Activated CD8-positive, alpha-beta memory T cell treated with anti-CD3 and anti-CD28 coated beads for 36 hours (primary cell): ENCODE data around the gene DLD. TPM values are rescaled to one million over a fixed set of nuclear protein-coding genes. Genes with fewer than 3 reads are reported as not detected.
"Not testable (repeated sequence)": the region's sequence is repeated elsewhere in the genome, so short reads cannot be mapped to it uniquely, and the experiment has no call there.

Source experiments
- CTCF ChIA-PET: fragments of 350-600 bp; sonication (Branson Sonifier 250); formaldehyde crosslinking; loops from one replicate; lab custom pipeline; 2021; ENCODE audit warnings: antibody characterized with exemption; lab: Charles Lee
- POLR2A ChIA-PET: fragments of 350-600 bp; sonication (Branson Sonifier 250); formaldehyde crosslinking; loops from one replicate; lab custom pipeline; 2021; ENCODE audit warnings: antibody characterized with exemption; lab: Charles Lee
- total RNA-seq, 2 experiments: library from RNA; stranded (reverse); gene quantifications; one replicate each; pipeline ENCODE4 v1.2.3, GENCODE V29; 2021

The DLD gene
- total RNA-seq, 2 experiments from 2014 or later: 112 to 114 TPM

GRCh38 chr7:107956950-107957349 is 66.0 kb downstream of the DLD start:
- POLR2A ChIA-PET: not testable (repeated sequence)

DNA sequence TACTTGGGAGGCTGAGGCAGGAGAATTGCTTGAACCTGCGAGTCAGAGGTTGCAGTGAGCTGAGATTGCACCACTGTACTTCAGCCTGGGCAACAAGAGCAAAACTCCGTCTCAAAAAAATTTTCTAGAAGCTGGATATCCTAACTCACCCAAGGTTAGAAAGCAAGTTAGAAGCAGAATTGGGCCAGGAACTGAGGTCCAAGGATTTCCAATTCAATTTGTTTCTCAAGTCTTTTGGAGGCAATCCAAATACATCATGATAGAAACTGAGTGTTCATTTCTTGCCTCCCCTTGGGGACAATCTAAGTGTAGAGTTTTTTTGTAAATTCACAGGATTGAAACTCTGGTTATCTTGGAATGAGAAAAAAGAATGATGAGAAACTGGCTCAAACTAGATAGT is 66.5 kb downstream of the DLD start:
- POLR2A ChIA-PET: no interaction called here
- CTCF ChIA-PET: no interaction called here

More at GRCh38 chr7:107956950-107957349, 66.0 kb downstream of the DLD start:
- CTCF ChIA-PET: not testable (repeated sequence)

DNA sequence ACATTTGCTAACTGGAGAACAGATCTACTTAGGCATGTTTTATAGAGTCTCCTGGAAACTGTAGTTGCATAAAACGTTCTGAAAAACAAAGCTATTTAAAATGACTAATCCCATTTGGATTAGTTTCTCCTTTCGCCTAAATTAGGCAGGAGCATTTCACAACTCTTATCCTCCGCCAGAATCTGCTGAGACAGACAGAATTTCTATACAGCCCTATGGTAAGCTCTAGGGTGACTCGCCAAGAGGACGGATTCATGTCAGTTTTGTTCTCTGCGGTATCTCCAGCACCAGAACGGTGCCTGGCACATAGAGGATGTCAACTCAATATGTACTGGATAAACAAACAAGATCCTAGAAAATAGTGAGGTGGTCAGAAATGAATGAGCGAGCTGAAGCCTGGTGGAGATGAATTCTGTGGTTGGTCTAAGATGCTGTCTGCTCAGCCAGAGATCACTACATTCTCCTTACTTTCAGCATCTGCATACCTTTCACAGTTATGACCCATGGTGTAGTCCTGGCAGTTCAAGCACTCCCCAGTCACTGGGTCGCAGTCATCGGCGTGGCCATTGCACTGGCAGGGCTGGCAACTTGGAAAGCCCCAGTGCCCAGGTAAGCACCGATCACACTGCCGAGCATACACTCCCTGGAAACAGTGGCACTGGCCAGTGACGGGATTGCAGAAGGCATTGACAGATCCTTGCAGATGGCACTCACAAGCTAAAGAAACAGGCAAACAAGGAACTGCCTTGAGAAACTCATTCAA is 68.0 kb downstream of the DLD start:
- ChIA-PET CTCF (no interaction called here), POLR2A (no interaction called here)

DNA sequence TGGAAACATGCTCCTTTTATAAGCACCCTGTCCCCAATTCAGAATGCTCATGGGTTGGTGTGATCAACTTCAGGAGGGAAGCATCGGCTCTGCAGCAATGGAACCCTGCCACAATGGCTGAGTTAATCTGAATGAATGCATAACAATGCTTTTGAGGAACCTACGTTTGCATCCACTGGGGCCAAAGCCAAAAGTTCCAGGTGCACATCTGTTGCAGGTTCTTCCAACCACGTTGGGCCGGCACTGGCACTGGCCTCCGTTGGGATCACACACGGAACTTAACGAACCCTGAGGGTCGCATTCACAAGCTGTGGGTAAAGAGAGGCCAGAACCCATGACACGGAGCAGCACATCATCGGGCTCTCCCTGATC is 68.5 kb downstream of the DLD start:
- CTCF ChIA-PET: no interaction called here
- POLR2A ChIA-PET: no interaction called here

DNA sequence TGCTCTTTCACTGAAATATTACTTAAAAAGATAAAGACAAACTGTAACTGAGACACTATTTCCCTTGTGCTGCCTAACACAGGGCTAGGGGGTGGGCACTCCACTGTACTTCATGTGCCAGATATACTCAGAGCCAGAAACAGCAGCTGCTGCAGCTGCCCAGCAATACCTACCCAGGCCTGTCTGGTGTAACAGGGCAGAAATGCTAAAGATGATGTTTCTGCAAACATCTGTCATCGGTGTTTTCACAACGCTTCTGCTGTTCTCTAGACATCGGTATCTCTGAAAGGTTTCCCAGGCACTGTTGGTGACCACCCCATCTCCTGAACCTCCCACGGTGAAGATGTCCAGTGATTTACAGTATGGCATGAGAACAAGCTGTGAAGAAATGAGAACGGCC is 69.3 kb downstream of the DLD start:
- ChIA-PET CTCF (no interaction called here), POLR2A (no interaction called here)

GRCh38 chr7:107961405-107961804 is 70.4 kb downstream of the DLD start:
- ChIA-PET CTCF (no interaction called here), POLR2A (no interaction called here)

- POLR2A ChIA-PET: no interaction called here
- CTCF ChIA-PET: no interaction called here
Observed at GRCh38 chr7:107962817-107963216, 71.8 kb downstream of the DLD start.

DNA sequence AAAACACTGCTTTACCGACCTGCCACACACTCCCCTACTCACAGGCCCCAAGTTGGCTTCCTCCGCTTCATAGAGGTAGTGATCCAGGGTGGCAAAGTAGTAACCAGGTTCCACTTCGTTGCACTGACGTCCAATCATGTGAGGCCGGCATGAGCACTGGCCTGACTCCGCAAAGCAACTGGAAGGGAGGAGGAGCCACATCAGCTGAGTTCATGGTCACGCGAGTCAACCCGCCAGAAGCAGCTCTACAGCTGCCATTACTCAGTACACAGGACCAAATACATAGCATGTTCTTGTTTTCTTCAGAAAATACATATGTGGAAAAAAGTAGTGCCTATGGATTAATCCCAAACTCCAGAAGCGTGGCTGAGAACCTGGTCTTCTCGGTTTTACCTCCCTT is 73.5 kb downstream of the DLD start:
- ChIA-PET CTCF (interaction anchor here (1.1 kb wide), 1 partner anchor 8 kb away, joined by 3 read pairs; no protein-coding TSS in a partner anchor), POLR2A (no interaction called here)

DNA sequence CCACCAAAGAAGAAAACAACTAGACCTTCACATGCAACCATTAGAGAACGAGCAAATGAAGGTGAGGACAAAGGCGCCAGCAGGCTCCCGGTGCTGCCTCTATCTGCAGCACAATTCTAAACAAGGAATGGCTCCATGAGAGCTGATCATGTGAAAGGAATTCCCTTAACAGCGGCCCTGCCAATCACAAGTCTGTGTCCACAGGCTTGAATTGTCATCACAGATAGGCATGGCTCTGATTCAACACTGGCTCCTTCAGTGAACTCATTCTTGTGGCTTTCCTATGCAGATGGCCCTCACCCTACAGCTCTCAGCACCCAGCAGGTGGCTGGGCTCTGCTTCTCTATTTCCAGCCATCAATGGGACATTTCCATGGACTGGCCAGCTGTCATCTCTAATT is 75.7 kb downstream of the DLD start:
- CTCF ChIA-PET: no interaction called here

DNA sequence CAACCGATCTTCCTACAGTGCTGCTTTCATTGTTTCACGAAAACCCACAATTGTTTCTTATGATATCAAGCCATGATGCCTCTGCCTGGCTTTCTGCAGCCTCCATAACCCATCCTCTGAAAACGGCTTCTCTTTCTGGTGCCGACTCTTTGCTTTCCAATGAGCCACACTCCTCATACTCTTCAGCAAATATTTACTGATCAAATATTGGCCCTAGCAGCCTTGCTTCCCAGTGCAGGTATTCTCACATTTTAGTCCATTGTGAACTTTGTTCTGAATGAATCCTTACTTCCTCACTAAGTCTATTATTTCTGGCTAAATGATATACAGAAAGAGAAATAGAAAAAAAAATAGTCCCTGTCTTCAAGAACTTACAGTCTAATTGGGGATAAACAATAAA is 76.4 kb downstream of the DLD start:
- ChIA-PET CTCF (no interaction called here), POLR2A (no interaction called here)

More for the DNA sequence above, 75.7 kb downstream of the DLD start:
- POLR2A ChIA-PET: no interaction called here

GRCh38 chr7:107968449-107968848 is 77.5 kb downstream of the DLD start:
- POLR2A ChIA-PET: no interaction called here
- CTCF ChIA-PET: no interaction called here

DNA sequence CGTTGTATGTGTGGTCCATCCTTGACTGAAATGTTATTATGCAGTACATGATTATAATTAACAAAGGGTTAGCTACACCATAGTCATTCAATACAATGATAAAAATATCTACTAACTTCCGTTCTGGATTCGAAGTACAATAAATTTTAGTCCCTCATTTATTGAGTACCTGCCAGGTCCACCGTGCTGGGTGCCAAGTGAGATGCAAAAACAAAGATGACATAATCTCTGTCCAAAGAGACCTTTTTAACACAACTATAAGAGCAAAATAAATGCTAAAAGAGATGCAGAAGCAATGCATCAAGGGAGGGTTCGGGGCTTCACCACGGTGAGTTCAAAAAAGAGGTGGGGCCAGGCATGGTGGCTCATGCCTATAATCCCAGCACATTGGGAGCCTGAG is 78.9 kb downstream of the DLD start:
- POLR2A ChIA-PET: no interaction called here
- CTCF ChIA-PET: no interaction called here

Other genes starting within 250 kb of the DLD start
- gene SLC26A4, start 230.4 kb upstream of the DLD start, total RNA-seq: 1 to 10 TPM; 4.5 to 5.6 TPM
- gene CBLL1, start 147.0 kb upstream of the DLD start, total RNA-seq: 10 to 100 TPM; 41.2 to 45.0 TPM
- gene SLC26A3, start 88.0 kb upstream of the DLD start, total RNA-seq: not detected
- gene LAMB1, start 112.0 kb downstream of the DLD start, total RNA-seq: under 1 TPM in 1 of 2 experiments, not detected in 1; 0.04 TPM
- not detected for gene LAMB4, start 239.2 kb downstream of the DLD start, total RNA-seq